A673 (cell line): ENCODE measurements around the gene FAM120B.

Experiments used
- EZH2 ChIP-seq: fragments of 200-600 bp; sonication (generic); IDR thresholded peaks from 2 replicates; pipeline ENCODE4 v1.6.1; 2017; ENCODE audit warnings: borderline replicate concordance, low read depth, mild to moderate bottlenecking, mixed read lengths, antibody characterized with exemption, low read length; ENCODE audit not compliant: poor library complexity, severe bottlenecking
- TF ChIP-seq, protein P1 (sequence below): fragments of 300-800, 200-600 bp; sonication (generic); conservative IDR thresholded peaks from 2 replicates; pipeline ENCODE4 v1.5.1; 2017; ENCODE audit warnings: low read depth, mild to moderate bottlenecking, antibody characterized with exemption, low read length, moderate library complexity, mixed read lengths

DNA sequence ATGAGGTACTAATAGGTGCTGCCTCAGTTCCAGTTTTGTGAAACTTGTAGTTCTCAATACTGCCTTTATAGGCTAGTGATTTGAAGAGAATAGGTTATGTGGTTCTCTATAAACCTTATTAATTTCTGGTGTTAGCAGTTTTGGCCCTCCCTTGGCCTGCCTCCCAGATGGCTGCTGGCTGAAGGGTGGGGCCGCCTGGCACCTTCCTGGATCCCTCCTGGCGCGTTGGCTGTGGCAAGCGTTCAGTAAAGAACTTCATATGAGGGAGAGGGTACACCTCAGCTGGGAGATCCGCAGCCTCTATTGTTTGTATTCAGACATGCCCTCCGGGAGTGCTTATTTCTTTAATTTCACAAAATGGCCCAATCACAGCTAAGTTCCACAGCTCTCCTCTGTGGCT lies 51.9 kb downstream of the FAM120B start:
- TF ChIP-seq EZH2: no peak
- TF ChIP-seq, protein P1, sequence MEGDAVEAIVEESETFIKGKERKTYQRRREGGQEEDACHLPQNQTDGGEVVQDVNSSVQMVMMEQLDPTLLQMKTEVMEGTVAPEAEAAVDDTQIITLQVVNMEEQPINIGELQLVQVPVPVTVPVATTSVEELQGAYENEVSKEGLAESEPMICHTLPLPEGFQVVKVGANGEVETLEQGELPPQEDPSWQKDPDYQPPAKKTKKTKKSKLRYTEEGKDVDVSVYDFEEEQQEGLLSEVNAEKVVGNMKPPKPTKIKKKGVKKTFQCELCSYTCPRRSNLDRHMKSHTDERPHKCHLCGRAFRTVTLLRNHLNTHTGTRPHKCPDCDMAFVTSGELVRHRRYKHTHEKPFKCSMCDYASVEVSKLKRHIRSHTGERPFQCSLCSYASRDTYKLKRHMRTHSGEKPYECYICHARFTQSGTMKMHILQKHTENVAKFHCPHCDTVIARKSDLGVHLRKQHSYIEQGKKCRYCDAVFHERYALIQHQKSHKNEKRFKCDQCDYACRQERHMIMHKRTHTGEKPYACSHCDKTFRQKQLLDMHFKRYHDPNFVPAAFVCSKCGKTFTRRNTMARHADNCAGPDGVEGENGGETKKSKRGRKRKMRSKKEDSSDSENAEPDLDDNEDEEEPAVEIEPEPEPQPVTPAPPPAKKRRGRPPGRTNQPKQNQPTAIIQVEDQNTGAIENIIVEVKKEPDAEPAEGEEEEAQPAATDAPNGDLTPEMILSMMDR: no peak
